Astrocyte of the cerebellum (primary cell): ENCODE measurements around the gene PSD4.

Experiments used
- DNase-seq: peaks from one replicate; pipeline ENCODE4 v3.0.0-alpha.2; 2011; ENCODE audit warnings: low read depth
- H3K4me3 ChIP-seq: 2 replicates; pipeline ENCODE4 v1.5.1; 2011; ENCODE audit warnings: mild to moderate bottlenecking, low read depth, low read length, moderate library complexity
- in situ Hi-C: cut with HindIII; loops from 2 replicates; pipeline ENCODE4 v1.10.0; 2017; ENCODE audit warnings: low sequenced_read_pairs
- TF ChIP-seq, protein P1 (sequence below): IDR thresholded peaks from 2 replicates; pipeline ENCODE4 v1.5.1; 2012; ENCODE audit warnings: low read length, low read depth, moderate library complexity, mild to moderate bottlenecking; ENCODE audit errors: missing control alignments

PSD4 gene

GRCh38 chr2:113157118-113157896 is 16.5 kb upstream of the PSD4 start:
- H3K4me3 ChIP-seq = peak overlapping the region; percentile 49
- in situ Hi-C loops = loop anchor here (5.0 kb wide), 1 partner anchor 75 kb away; no protein-coding TSS in a partner anchor
- TF ChIP-seq, protein P1, sequence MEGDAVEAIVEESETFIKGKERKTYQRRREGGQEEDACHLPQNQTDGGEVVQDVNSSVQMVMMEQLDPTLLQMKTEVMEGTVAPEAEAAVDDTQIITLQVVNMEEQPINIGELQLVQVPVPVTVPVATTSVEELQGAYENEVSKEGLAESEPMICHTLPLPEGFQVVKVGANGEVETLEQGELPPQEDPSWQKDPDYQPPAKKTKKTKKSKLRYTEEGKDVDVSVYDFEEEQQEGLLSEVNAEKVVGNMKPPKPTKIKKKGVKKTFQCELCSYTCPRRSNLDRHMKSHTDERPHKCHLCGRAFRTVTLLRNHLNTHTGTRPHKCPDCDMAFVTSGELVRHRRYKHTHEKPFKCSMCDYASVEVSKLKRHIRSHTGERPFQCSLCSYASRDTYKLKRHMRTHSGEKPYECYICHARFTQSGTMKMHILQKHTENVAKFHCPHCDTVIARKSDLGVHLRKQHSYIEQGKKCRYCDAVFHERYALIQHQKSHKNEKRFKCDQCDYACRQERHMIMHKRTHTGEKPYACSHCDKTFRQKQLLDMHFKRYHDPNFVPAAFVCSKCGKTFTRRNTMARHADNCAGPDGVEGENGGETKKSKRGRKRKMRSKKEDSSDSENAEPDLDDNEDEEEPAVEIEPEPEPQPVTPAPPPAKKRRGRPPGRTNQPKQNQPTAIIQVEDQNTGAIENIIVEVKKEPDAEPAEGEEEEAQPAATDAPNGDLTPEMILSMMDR = no peak
- DNase-seq = no peak

DNA sequence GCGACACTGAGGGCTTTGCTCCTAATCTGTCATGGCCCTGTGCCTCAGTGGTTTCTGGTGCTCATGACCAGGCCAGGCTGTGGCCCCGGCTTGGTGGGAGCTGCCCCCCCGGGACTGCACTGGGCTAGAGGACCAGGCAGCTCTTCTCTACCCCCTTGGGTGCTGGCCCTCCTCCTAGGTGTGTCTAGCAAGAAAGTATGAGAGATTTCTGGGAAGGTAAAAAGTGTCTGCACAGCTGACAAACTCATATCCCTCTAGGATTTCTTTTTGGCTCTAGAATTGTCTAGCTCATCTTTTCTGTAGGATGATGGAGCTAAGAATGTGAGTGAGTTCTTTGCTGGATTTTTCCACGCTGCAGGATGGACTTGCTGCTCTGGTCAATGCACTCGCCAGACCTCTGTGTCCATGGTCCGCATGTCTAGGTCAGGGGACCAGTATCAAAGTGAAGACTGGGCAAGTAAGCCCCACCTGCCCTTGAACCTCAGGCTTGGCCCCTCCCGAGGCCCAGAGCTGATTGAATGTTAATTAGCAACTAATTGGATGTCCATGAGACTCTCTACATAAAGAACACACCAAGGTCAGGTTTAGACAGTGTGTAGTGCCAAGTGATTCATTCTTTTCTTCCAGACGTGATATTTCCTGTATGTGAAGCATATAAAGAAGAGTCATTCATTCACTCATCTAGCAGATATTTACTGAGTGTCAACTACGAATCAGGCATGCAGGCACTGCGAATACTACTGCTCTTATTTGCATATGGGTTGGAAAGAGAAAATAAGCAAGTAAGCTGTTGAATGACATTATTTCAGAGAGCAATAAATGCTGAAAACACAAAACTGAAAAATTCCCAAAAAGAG is 15.6 kb upstream of the PSD4 start:
- TF ChIP-seq, protein P1 = no peak
- peak overlapping the region; percentile 49 for H3K4me3 ChIP-seq
- DNase-seq = no peak
- in situ Hi-C loops = loop anchor here (5.0 kb wide), 1 partner anchor 74 kb away; no protein-coding TSS in a partner anchor

- no peak for DNase-seq
- no peak overlapping the region for H3K4me3 ChIP-seq
- in situ Hi-C loops = loop anchor here (5.0 kb wide), 1 partner anchor 73 kb away; no protein-coding TSS in a partner anchor
- TF ChIP-seq, protein P1 = no peak
Observed at GRCh38 chr2:113158884-113159553, 14.8 kb upstream of the PSD4 start.

DNA sequence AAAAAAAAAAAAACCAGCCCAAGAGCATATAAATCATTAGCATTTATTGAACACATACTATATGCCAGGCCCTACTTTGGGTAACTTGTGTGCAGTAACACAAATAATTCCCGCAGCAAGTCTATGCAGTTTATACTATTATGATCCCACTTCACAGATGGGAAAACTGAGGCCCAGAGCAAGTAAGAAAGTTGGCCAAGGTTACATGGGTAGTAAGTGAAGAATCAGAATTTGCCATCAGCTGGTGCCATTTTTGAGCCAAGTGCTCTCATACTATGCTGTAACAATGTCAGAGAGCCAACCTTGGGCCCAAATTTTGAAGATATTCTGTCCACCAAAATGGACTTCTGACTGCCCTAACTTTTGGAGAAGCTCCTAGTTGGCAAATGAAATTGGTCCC is 13.5 kb upstream of the PSD4 start:
- DNase-seq = no peak
- in situ Hi-C loops = no loop called here
- no peak overlapping the region for H3K4me3 ChIP-seq
- TF ChIP-seq, protein P1 = no peak

DNA sequence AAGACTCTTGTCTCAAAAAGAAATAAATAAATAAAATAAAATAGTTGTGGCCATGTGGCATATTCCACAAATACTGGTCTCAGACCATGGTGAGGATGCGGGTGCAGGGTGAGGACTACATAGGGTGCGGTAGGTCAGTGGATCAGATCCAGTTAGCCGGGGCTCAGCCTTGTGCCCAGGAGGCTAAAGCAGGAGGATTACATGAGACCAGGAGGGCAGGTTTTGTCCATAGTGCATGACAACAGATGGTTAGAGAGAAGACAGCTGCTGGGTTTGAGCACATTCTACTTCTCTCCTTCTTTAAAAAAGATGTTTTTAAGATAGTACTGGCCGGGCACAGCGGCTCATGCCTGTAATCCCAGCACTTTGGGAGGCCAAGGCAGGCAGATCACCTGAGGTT is 12.8 kb upstream of the PSD4 start:
- TF ChIP-seq, protein P1 = no peak
- no peak overlapping the region for H3K4me3 ChIP-seq
- DNase-seq = no peak
- in situ Hi-C loops = no loop called here

- in situ Hi-C loops = no loop called here
- TF ChIP-seq, protein P1 = no peak
- H3K4me3 ChIP-seq = no peak overlapping the region
- DNase-seq = no peak
Observed at GRCh38 chr2:113162173-113162572, 11.6 kb upstream of the PSD4 start.
